Thymus (tissue), 11 donors: ENCODE data around the gene NPTX1. TPM values are rescaled to one million over a fixed set of nuclear protein-coding genes. Genes with fewer than 3 reads are reported as not detected.

Source experiments
- DNase-seq, 9 donors: peaks; one replicate each; pipeline ENCODE4 v3.0.0-alpha.2; 2013; ENCODE audit warnings: low spot score in 9 of 9, low read depth in 6 of 9, missing footprints in 1 of 9
- H3K27ac ChIP-seq, 2 donors: one replicate each; pipeline ENCODE4 v1.5.1; 2013; ENCODE audit warnings: control low read depth in 1 of 2, low read depth in 1 of 2, low read length in 1 of 2, mild to moderate bottlenecking in 1 of 2, moderate library complexity in 1 of 2
- H3K27me3 ChIP-seq, 2 donors: one replicate each; pipeline ENCODE4 v1.5.1; 2013; ENCODE audit warnings: low read length in 1 of 2; ENCODE audit not compliant: control insufficient read depth in 2 of 2, insufficient read depth in 1 of 2
- H3K36me3 ChIP-seq, 2 donors: one replicate each; pipeline ENCODE4 v1.5.1; 2013; ENCODE audit warnings: low read length in 1 of 2, mild to moderate bottlenecking in 1 of 2, moderate library complexity in 1 of 2; ENCODE audit not compliant: control insufficient read depth in 2 of 2, insufficient read depth in 2 of 2
- H3K4me1 ChIP-seq, 2 donors: one replicate each; pipeline ENCODE4 v1.5.1; 2013; ENCODE audit warnings: low read length in 2 of 2; ENCODE audit not compliant: control insufficient read depth in 2 of 2, insufficient read depth in 2 of 2
- H3K4me3 ChIP-seq, 2 donors: one replicate each; pipeline ENCODE4 v1.5.1; 2013; ENCODE audit warnings: low read length in 2 of 2, control low read depth in 1 of 2, mild to moderate bottlenecking in 1 of 2
- H3K9me3 ChIP-seq, 2 donors: one replicate each; pipeline ENCODE4 v1.5.1; 2013; ENCODE audit warnings: low read length in 1 of 2, mild to moderate bottlenecking in 1 of 2; ENCODE audit not compliant: control insufficient read depth in 2 of 2, insufficient read depth in 1 of 2
- WGBS: extraction: QIAGEN DNeasy Blood & Tissue Kit; methylation state at CpG from one replicate; pipeline ENCODE4 v1.1.7; 2013; 5-methylcytosine and 5-hydroxymethylcytosine counted together
- polyA plus RNA-seq: library from polyadenylated mRNA; stranded (reverse); fragments of 200-250 nt; gene quantifications from one replicate; pipeline ENCODE4 v1.2.3, GENCODE V29; 2013
- total RNA-seq: library from RNA; stranded (reverse); fragments of 120-200 nt; gene quantifications from one replicate; pipeline ENCODE4 v1.2.4, GENCODE V29; 2013
- donor health status: healthy.

The NPTX1 gene
- total and polyA plus RNA-seq, 2 donors: 1.0 to 8.3 TPM

GRCh38 chr17:80482555-80483308 lies 6.3 kb upstream of the NPTX1 start:
- Histone ChIP-seq H3K36me3 (no peaks in the 10 kb centered on the region), H3K4me3 (no peak overlapping the region), H3K27ac (no peak overlapping the region), H3K27me3 (peaks cover 46 to 86% of the 10 kb centered on the region in 2 donors), H3K4me1 (peaks cover 6 to 10% of the 10 kb centered on the region in 2 donors), H3K9me3 (peaks cover 0 to 15% of the 10 kb centered on the region in 2 donors)
- 73% methylated on average over 16 of the region's 16 CpGs for WGBS
- DNase-seq: no peak

DNA sequence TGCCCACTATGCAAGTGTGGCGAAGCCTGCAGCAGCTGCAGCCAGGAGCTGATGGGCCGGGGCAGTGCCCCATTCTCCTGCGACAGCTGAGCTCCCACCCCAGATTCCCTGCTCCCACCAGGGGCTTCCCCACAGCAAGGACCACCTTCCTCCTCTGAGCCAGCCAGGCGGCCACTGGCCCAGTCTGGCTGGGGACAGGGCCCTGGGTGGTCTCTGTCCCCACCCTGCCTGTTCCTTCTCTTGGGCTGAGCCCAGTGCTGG lies 5.6 kb upstream of the NPTX1 start:
- Histone ChIP-seq H3K4me1 (peaks cover 9 to 14% of the 10 kb centered on the region in 2 donors), H3K4me3 (no peak overlapping the region), H3K36me3 (no peaks in the 10 kb centered on the region), H3K9me3 (peaks cover 0 to 8% of the 10 kb centered on the region in 2 donors), H3K27ac (no peak overlapping the region), H3K27me3 (peaks cover 53 to 86% of the 10 kb centered on the region in 2 donors)
- DNase-seq: no peak
- WGBS: 86% methylated on average over 4 of the region's 4 CpGs

DNA sequence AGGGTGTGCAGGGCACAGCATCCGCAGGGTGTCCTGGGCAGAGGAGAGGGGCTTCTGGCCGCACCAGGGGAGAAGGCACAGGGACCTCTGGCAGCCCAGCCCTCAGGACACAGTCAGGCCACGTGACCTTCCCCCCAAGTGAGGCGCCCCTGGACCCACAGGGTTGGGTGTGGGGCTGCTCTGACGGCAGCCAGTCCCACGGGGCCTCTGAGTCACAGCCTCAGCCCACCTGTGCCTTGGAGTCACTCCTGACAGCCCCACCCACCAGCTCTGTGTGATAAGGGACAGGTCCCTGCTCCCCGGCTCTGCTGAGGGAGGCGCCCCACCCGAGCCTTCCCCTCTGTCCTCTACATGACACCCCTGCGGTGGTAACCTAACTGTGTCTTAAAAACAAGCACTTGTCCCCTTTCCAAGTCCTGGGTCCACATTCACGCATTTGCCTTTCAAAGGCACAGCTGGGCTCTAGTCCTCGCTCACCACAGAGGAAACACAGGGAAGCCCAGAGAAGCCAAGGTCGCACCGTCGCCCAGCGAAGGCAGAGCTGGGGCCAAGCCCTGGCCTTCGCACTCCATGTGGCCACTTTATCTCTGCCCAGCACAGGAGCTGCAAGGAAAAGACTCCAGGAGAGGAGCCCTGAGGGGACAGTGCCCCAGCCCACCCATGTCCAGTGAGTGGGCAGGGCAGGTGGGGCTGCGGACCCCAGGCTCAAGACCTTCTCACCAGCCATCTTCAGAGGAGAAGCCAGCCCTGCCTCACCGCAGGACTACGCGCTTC lies 5.1 kb upstream of the NPTX1 start:
- H3K4me1 ChIP-seq: peaks cover 9 to 18% of the 10 kb centered on the region in 2 donors
- no peaks in the 10 kb centered on the region for H3K36me3 ChIP-seq
- 59% methylated on average over 21 of the region's 21 CpGs for WGBS
- peaks cover 57 to 86% of the 10 kb centered on the region in 2 donors for H3K27me3 ChIP-seq
- H3K9me3 ChIP-seq: peaks cover 0 to 8% of the 10 kb centered on the region in 2 donors
- no peak overlapping the region for H3K4me3 ChIP-seq
- H3K27ac ChIP-seq: no peak overlapping the region
- DNase-seq: no peak

DNA sequence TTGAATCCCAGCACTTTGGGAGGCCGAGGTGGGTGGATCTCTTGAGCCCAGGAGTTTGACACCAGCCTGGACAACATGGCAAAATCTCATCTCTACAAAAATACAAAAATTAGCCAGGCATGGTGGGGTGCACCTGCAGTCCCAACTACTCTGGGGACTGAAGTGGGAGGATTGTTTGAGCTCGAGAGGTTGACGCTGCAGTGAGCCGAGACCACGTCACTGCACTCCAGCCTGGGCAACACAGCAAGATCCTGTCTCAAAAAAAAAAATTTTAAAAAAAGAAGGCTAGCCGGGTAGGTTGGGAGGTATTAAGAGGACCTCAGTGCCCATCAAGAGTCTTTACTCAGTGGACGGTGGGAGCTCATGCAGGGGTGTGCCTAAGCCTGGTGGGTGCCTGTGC lies 3.8 kb upstream of the NPTX1 start:
- peaks cover 12 to 15% of the 10 kb centered on the region in 2 donors for H3K4me1 ChIP-seq
- WGBS: 94% methylated on average over 7 of the region's 7 CpGs
- no peaks in the 10 kb centered on the region for H3K36me3 ChIP-seq
- no peak overlapping the region for H3K4me3 ChIP-seq
- H3K27ac ChIP-seq: no peak overlapping the region
- peaks cover 66 to 89% of the 10 kb centered on the region in 2 donors for H3K27me3 ChIP-seq
- no peak for DNase-seq
- peaks cover 0 to 8% of the 10 kb centered on the region in 2 donors for H3K9me3 ChIP-seq

DNA sequence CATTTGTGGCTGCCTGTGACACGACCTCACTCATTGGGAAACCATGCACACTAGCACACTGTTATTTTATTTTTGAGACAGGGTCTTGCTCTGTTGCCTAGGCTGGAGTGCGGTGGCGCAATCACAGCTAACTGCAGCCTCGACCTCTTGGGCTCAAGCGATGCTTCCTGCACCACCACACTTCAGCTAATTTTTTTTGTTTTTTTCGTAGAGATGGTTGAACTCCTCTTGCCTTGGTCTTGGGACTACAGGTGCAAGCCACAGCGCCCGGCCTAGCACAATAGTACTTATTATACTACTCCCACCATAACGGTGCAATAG lies 2.8 kb upstream of the NPTX1 start:
- DNase-seq: no peak
- peaks cover 76 to 97% of the 10 kb centered on the region in 2 donors for H3K27me3 ChIP-seq
- H3K4me1 ChIP-seq: peaks cover 17 to 25% of the 10 kb centered on the region in 2 donors
- WGBS: 56% methylated on average over 9 of the region's 9 CpGs
- H3K4me3 ChIP-seq: no peak overlapping the region
- H3K36me3 ChIP-seq: no peaks in the 10 kb centered on the region
- no peak overlapping the region for H3K27ac ChIP-seq
- peaks cover 0 to 8% of the 10 kb centered on the region in 2 donors for H3K9me3 ChIP-seq

GRCh38 chr17:80478487-80479245 lies 2.3 kb upstream of the NPTX1 start:
- Histone ChIP-seq H3K27me3 (peaks cover 82 to 99% of the 10 kb centered on the region in 2 donors), H3K36me3 (no peaks in the 10 kb centered on the region), H3K4me3 (peak overlapping the region in 1 of 2 donors; percentile 30), H3K4me1 (peaks cover 17 to 27% of the 10 kb centered on the region in 2 donors), H3K27ac (no peak overlapping the region), H3K9me3 (peaks cover 0 to 10% of the 10 kb centered on the region in 2 donors)
- DNase-seq: no peak
- WGBS: 8% methylated on average over 50 of the region's 51 CpGs

- H3K9me3 ChIP-seq: peaks cover 0 to 13% of the 10 kb centered on the region in 2 donors
- H3K27ac ChIP-seq: no peak overlapping the region
- peaks cover 17 to 27% of the 10 kb centered on the region in 2 donors for H3K4me1 ChIP-seq
- peak in 2 of 9 donors; percentile 28 to 47 for DNase-seq
- H3K36me3 ChIP-seq: no peaks in the 10 kb centered on the region
- 4% methylated on average over 103 of the region's 103 CpGs for WGBS
- peak overlapping the region in 1 of 2 donors; percentile 30 for H3K4me3 ChIP-seq
- H3K27me3 ChIP-seq: peaks cover 88 to 99% of the 10 kb centered on the region in 2 donors
These were observed 1.5 kb upstream of the NPTX1 start for GRCh38 chr17:80477647-80478478.

DNA sequence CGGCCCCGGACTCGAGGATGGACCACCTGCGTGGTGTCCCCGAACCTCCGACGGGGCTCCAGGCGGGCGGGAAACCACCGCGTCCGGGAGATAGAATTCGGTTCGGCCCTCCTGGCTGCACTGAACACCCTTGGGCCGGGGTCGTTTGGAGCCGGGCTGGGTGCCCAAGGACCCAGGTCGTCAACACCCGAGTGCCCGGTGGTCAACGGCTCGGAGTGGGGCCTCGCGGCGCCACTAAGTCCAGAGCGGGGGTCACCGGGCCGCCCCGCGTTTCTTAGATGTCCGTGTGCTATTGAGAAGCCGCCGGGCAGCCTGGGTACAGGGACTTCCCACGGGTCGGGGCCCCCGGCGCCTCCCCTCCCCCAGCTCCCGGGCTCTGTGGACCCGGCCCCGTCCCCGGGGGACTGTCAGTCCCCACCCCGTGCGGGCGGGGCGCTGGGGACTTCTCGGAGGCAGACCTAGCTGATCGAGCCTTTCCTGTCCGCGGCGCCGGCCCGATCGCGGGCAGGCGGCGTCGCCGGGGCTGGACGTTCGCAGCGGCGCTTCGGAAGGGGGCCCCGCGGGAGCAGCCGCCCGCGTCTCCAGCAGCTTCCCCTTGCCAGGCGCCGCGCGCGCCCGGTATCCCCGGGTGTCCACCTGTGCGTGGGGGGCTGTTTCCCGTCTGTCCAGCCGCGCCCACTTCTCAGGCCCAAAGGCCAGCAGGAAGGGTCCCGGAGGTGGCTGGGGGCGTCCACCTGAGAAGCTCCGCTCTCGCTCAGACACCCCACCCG lies 655 bp upstream of the NPTX1 start:
- Histone ChIP-seq H3K4me3 (peak overlapping the region in 1 of 2 donors; percentile 30), H3K27me3 (peaks cover 83 to 99% of the 10 kb centered on the region in 2 donors), H3K9me3 (peaks cover 0 to 13% of the 10 kb centered on the region in 2 donors), H3K4me1 (peaks cover 17 to 29% of the 10 kb centered on the region in 2 donors), H3K36me3 (no peaks in the 10 kb centered on the region), H3K27ac (no peak overlapping the region)
- DNase-seq: no peak
- WGBS: 3% methylated on average over 84 of the region's 84 CpGs
